Naive B cell (primary cell): ENCODE results near the gene DOCK10. TPM values are rescaled to one million over a fixed set of nuclear protein-coding genes. Genes with fewer than 3 reads are reported as not detected.
"Not testable (repeated sequence)": the region's sequence is repeated elsewhere in the genome, so short reads cannot be mapped to it uniquely, and the experiment has no call there.

Experiments
- ATAC-seq, 2 donors: fragments of 150-1000 bp; cut with Tn5 transposase; 2 replicates each; pipeline ENCODE4 v1.10.0; 2021; ENCODE audit warnings: low read depth in 2 of 2, mild to moderate bottlenecking in 2 of 2, moderate library complexity in 2 of 2
- DNase-seq: peaks from one replicate; pipeline ENCODE4 v3.0.0; 2022
- H3K27ac Mint-ChIP-seq, 6 donors: one replicate each; pipeline ENCODE4 v1.8.0; 2020 to 2022; ENCODE audit warnings: mild to moderate bottlenecking in 6 of 6, mixed read lengths in 6 of 6, moderate library complexity in 5 of 6, inconsistent platforms in 2 of 6
- H3K27me3 Mint-ChIP-seq, 3 donors: one replicate each; pipeline ENCODE4 v1.8.0; 2021 to 2022; ENCODE audit warnings: mixed read lengths in 3 of 3, mild to moderate bottlenecking in 1 of 3
- H3K36me3 Mint-ChIP-seq, 2 donors: one replicate each; pipeline ENCODE4 v1.8.0; 2020 to 2022; ENCODE audit warnings: mixed read lengths in 2 of 2, inconsistent platforms in 1 of 2, mild to moderate bottlenecking in 1 of 2
- H3K4me1 Mint-ChIP-seq, 3 donors: one replicate each; pipeline ENCODE4 v1.8.0; 2020 to 2022; ENCODE audit warnings: mixed read lengths in 3 of 3, inconsistent platforms in 1 of 3, mild to moderate bottlenecking in 1 of 3, moderate library complexity in 1 of 3
- H3K4me3 Mint-ChIP-seq, 8 donors: one replicate each; pipeline ENCODE4 v1.8.0; 2020 to 2022; ENCODE audit warnings: mild to moderate bottlenecking in 8 of 8, mixed read lengths in 8 of 8, moderate library complexity in 8 of 8, inconsistent platforms in 2 of 8
- H3K9me3 Mint-ChIP-seq, 7 donors: one replicate each; pipeline ENCODE4 v1.8.0; 2020 to 2022; ENCODE audit warnings: mixed read lengths in 7 of 7, mild to moderate bottlenecking in 5 of 7, inconsistent platforms in 2 of 7, moderate library complexity in 1 of 7
- polyA plus RNA-seq, 6 donors: library from polyadenylated mRNA; unstranded; fragments of 300-500 nt; fragmentation: Illumina TruSeq; gene quantifications; one replicate each; pipeline ENCODE4 v1.2.3, GENCODE V29; 2021; ENCODE audit warnings: low read depth in 6 of 6

DOCK10 gene
- polyA plus RNA-seq, 6 donors from 2014 or later: 18.4 to 29.9 (median 21.6) TPM

DNA sequence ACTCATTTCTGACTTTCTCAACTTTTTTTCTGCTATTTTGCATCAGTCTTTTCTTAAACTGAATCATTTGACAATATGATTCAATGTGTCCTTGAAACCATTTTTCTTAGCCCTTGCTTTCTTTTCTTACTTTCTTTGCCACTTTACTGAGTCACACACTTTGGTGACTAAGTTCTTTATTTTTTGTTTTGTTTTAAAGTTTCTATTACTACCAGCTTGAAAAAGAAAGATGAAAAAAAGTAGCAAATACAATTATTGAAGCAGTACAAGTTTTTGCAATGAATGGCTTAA is 116.5 kb downstream of the DOCK10 start:
- no peak for DNase-seq
- H3K27me3 Mint-ChIP-seq: no peaks in the 10 kb centered on the region
- peak overlapping the region in 2 of 8 donors; percentile 36 to 60 for H3K4me3 Mint-ChIP-seq
- no peaks in the 10 kb centered on the region for H3K9me3 Mint-ChIP-seq
- H3K4me1 Mint-ChIP-seq: peaks cover 61 to 94% (median 75%) of the 10 kb centered on the region in 3 donors
- peak overlapping the region in 5 of 6 donors; percentile 41 to 92 (median 74) for H3K27ac Mint-ChIP-seq
- H3K36me3 Mint-ChIP-seq: peaks cover 21 to 25% of the 10 kb centered on the region in 2 donors
- no peak for ATAC-seq

DNA sequence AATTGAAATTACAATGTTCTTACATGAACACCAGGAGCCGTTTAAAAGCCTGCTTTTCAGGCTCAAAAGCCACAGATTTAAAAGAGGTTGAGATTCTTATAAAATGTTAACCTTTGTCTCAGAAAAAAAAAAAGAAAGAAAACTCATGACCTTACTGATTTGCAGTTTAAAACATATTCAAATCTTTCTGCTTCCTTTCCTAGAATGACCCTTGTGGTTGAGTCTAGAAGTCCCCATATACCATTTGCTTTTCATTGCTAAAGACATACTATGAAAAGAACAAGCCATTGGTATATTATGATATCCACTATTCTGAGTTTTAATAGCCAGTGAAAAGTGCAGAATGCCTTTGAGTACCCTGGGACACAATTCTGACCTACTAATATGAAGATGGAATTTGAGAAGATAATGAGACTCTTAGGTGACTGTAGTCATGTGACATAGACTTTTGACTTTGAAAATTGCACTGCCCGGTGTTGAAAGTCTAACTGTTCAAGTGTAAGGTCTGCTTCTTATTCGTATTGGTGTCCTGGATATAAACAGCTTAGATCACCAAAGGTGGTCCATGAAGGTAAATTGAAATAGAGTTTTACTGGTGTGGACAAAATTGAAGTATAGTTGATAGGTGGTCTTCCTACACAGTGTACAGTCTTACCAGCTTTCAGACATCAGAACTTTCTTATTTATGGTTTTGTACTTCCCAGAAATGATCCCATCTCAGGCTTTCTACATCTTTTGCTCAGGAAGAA is 117.0 kb downstream of the DOCK10 start:
- Mint-ChIP-seq H3K27ac (peak overlapping the region in 5 of 6 donors; percentile 26 to 92 (median 74)), H3K4me1 (peaks cover 57 to 90% (median 70%) of the 10 kb centered on the region in 3 donors), H3K4me3 (peak overlapping the region in 4 of 8 donors; percentile 13 to 61 (median 37)), H3K9me3 (no peaks in the 10 kb centered on the region), H3K36me3 (peaks cover 16 to 25% of the 10 kb centered on the region in 2 donors), H3K27me3 (no peaks in the 10 kb centered on the region)
- DNase-seq (no peak), ATAC-seq (no peak)

DNA sequence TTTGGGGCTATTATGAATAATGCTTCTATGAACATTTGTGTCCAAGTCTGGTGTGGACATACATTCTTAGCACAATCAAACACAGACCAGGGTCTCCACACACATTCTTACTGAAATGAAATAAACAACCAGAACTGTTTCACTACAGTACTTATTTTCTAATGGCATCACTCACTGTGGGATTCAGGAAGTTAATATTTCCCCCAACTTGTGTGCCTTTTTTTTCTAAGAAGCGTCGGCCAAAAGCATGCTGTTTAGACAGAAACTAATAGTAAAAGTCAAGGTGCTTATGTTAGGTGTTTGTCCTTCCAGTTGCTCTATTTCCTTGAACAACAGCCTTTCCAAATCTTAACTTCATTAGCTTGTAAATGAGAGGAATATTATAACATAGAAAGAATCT is 117.6 kb downstream of the DOCK10 start:
- Mint-ChIP-seq H3K4me1 (peaks cover 57 to 83% (median 65%) of the 10 kb centered on the region in 3 donors), H3K27me3 (no peaks in the 10 kb centered on the region), H3K9me3 (no peaks in the 10 kb centered on the region), H3K4me3 (peak overlapping the region in 4 of 8 donors; percentile 13 to 61 (median 37)), H3K27ac (peak overlapping the region in 2 of 6 donors; percentile 26 to 76), H3K36me3 (peaks cover 15 to 25% of the 10 kb centered on the region in 2 donors)
- ATAC-seq (no peak), DNase-seq (no peak)

DNA sequence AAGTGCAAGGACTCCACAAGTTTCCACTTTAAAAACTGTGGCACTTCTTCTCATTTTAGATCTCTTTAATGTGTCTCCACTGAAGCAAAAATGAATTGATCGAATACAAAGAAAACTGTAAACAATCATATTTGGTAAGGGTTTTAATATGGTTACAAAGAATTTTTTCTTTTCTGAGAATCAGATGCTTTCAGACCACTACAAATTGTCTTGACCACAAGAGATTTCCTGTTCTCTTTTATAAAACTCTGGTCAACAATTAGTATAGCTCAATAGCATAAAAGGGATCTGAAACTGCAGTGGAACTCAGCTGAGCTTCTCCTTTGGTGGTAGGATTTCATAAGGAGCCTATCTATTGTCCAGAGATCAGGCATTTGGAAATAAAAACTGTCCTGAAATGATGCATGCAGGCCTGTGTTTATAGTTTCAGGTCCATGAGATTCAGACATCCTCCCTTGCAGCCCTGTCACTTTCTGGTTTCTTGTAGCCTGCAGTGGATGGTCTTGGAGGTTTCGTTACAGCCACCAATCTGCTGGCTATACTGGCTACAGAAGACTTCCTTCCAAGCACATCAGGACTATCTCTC is 120.0 kb downstream of the DOCK10 start:
- Mint-ChIP-seq H3K4me3 (peak overlapping the region; percentile 6 to 77 (median 53)), H3K27ac (peak overlapping the region in 4 of 6 donors; percentile 33 to 76 (median 57)), H3K27me3 (no peaks in the 10 kb centered on the region), H3K4me1 (peaks cover 34 to 60% (median 41%) of the 10 kb centered on the region in 3 donors), H3K9me3 (no peaks in the 10 kb centered on the region), H3K36me3 (peaks cover 15 to 23% of the 10 kb centered on the region in 2 donors)
- ATAC-seq: peak; percentile 62 to 75
- DNase-seq: peak; percentile 42

DNA sequence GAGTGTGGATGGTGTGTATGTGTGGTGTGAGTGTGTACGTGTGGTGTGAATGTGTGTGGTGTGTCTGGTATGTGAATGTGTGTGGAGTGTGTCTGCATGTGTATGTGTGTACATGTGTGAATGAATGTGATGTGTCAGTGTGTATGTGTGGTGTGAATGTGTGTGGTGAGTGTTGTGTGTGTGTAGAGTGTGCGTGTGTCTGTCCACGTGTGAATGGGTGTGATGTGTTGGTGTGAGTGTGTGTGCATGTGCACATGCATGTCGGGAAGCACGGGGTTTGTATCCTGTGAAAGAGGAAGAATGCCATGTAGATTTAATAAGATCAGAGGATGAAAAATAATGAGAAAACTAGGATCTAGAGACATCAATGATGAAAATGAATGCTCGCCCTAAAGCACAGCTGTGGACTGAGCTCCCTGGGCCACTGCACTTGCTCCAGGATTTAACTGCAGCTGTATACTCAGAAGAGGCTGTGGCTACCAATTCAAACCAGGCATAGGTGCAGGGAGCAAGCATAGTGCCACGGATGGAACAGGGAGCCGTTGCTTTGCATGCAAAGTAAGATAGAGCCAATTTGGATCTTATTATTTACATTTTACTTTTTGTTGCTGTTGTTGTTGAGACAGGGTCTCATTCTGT is 122.7 kb downstream of the DOCK10 start:
- Mint-ChIP-seq H3K9me3 (no peaks in the 10 kb centered on the region), H3K4me3 (no peak overlapping the region), H3K27ac (no peak overlapping the region), H3K27me3 (no peaks in the 10 kb centered on the region), H3K4me1 (peaks cover 10 to 33% (median 14%) of the 10 kb centered on the region in 3 donors), H3K36me3 (peaks cover 5 to 10% of the 10 kb centered on the region in 2 donors)
- no peak for DNase-seq
- ATAC-seq: no peak

DNA sequence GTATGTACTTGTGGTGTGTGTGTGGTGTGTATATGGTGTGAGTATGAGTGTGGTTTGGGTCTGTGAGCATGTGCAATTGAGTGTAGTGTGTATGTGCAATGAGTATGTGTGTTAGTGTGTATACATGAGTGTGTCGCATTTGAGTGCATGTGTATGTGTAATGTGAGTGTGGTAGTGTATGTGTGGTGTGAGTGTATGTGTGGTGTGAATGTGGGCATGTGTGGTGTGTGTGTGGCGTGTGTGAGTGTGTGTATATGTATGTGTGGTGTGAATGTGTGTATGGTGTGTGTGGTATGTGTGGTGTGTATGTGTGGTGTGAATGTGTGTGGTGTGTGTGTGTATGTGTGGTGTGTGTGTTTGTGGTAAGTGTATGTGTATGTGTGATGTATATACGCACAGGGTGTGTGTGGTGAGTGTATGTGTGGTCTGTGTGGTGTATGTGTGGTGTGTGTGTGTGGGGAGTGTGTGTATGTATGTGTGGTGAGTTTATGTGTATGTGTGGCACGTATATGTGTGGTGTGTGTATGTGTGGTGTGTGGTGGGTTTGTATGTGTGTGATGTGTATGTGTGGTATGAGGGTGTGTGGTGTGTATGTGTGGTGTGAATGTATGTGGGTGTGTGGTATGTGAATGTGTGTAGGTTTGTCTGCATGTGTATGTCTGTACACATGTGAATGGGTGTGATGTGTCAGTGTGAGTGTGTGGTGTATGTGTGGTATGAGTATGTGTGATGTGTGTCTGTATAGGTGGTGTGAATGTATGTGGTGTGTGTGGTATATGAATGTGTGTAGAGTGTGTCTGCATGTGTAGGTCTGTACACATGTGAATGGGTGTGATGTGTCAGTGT is 123.4 kb downstream of the DOCK10 start:
- no peak overlapping the region for H3K4me3 Mint-ChIP-seq
- no peaks in the 10 kb centered on the region for H3K27me3 Mint-ChIP-seq
- no peak overlapping the region for H3K27ac Mint-ChIP-seq
- DNase-seq (no peak), ATAC-seq (no peak)
- H3K4me1 Mint-ChIP-seq: peaks cover 3 to 26% (median 7%) of the 10 kb centered on the region in 3 donors
- peaks cover 0 to 5% of the 10 kb centered on the region in 2 donors for H3K36me3 Mint-ChIP-seq
- no peaks in the 10 kb centered on the region for H3K9me3 Mint-ChIP-seq

DNA sequence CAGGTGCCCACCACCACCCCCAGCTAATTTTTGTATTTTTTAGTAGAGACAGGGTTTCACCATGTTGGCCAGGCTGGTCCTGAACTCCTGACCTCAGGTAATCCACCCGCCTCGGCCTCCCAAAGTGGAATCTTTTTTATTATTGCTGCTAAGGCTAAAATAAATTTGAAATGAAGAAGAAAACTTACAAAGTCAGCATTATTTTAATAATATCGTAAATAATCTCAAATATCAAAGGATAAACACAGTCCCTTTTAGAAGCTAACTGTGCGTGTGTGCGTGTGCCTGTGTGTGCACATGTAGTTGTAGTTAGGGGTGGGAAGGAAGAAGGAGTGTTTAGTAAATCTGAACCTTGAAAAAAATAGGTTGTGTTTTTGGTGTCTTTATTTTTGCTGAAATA is 125.0 kb downstream of the DOCK10 start:
- not testable (repeated sequence) for H3K27me3 Mint-ChIP-seq, H3K4me3 Mint-ChIP-seq, H3K9me3 Mint-ChIP-seq, ATAC-seq, H3K27ac Mint-ChIP-seq, DNase-seq, H3K36me3 Mint-ChIP-seq
- peaks cover 0 to 12% (median 0%) of the 10 kb centered on the region in 3 donors for H3K4me1 Mint-ChIP-seq

DNA sequence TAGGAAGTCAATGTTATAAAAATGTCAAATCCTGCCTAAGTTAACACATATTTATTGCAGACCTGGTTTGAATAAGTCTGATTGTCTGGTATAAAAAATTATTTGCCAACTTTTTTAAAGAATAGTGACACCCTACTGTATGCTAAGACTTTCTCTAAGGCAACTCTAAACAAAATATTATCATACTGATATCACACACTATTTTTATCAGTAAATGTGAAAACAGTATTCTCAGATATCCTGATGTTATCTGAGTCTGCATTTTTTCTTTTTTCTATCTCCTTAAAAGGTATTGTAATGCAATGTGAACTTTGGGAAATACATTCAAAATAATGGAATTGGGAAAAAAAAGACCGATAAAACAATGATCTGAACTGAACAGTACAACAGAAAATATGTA is 127.1 kb downstream of the DOCK10 start:
- H3K4me3 Mint-ChIP-seq: no peak overlapping the region
- ATAC-seq (no peak), DNase-seq (no peak)
- H3K4me1 Mint-ChIP-seq: peaks cover 9 to 15% (median 13%) of the 10 kb centered on the region in 3 donors
- no peaks in the 10 kb centered on the region for H3K9me3 Mint-ChIP-seq
- H3K27ac Mint-ChIP-seq: no peak overlapping the region
- H3K27me3 Mint-ChIP-seq: no peaks in the 10 kb centered on the region
- peaks cover 5 to 6% of the 10 kb centered on the region in 2 donors for H3K36me3 Mint-ChIP-seq

DNA sequence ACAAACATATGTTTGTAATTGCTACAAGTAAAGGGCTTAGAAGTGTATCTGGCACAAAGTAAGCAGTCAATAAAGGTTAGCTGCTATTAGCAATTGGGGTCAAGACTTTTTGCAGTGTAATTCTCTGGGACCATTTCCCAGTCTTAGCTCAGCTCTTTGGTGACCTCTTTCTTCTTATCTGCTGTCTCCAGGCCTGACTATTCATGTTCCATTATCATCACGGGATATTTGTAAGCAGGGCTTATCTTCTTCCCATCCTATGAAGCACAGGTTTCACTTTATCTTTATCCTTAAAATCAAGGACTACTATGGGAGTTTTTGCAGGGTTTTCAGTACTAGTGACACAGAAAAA is 131.7 kb downstream of the DOCK10 start:
- Mint-ChIP-seq H3K4me3 (peak overlapping the region in 1 of 8 donors; percentile 53), H3K36me3 (peaks cover 18 to 29% of the 10 kb centered on the region in 2 donors), H3K9me3 (no peaks in the 10 kb centered on the region), H3K4me1 (peaks cover 21 to 34% (median 25%) of the 10 kb centered on the region in 3 donors), H3K27ac (peak overlapping the region; percentile 39 to 71 (median 57)), H3K27me3 (no peaks in the 10 kb centered on the region)
- DNase-seq: no peak
- no peak for ATAC-seq

DNA sequence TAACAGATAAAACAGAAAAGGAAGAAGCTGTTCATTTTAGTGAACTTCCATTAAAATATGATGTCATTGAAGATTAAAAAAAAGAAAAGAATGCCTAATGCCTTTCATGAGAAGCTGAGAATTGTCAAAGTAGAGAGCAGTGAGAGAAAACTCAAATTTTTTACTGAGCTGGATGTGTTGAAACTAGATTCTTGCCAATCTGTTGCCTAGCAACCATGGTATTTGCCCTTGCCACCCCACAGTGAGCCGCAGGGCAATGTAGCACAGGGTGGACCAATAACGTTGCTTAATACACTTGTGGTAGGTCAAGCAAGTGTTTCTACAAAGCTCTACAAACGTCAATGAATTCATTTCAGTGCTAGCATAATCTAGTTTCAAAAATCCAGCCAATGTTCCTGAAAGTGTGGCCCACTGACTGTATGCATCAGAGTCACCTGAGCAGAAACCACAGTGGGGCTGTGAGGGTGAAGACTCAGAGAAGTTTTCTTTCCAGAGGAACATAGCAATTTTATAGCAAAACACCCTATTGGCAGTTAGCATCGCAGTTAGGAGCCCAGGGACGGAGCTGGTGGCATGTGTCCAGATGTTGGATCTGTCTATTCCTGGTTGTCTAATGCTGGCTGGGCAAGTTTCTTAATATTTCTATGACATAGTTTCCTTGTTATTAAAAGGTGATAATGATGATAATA is 132.2 kb downstream of the DOCK10 start:
- H3K4me1 Mint-ChIP-seq: peaks cover 21 to 34% (median 25%) of the 10 kb centered on the region in 3 donors
- H3K4me3 Mint-ChIP-seq: peak overlapping the region in 1 of 8 donors; percentile 53

DNA sequence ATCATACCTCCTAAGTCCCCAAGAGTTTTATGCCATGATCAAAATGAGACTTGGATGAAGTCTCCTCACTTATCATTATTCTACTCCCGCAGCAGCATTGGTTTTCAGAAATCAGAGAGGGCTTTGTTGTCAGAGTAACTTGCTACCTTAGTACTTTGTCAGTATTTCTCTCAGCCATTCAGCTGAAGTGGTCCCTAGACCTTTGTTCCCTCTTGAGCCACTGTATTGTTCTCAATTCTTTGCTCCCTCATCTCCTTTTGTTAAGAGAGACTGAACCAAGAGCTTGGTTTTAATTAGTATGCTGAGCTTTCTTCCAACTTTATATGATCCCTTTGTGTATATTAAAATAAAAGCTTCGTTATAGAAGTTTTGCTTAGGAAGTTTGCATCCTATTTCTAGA is 133.4 kb downstream of the DOCK10 start:
- Mint-ChIP-seq H3K4me1 (peaks cover 21 to 34% (median 25%) of the 10 kb centered on the region in 3 donors), H3K9me3 (no peaks in the 10 kb centered on the region), H3K36me3 (peaks cover 19 to 30% of the 10 kb centered on the region in 2 donors), H3K27me3 (no peaks in the 10 kb centered on the region), H3K27ac (peak overlapping the region; percentile 17 to 80 (median 55)), H3K4me3 (no peak overlapping the region)
- ATAC-seq (no peak), DNase-seq (no peak)

More for the DNA sequence above, 132.2 kb downstream of the DOCK10 start:
- Mint-ChIP-seq H3K27me3 (no peaks in the 10 kb centered on the region), H3K9me3 (no peaks in the 10 kb centered on the region), H3K36me3 (peaks cover 19 to 30% of the 10 kb centered on the region in 2 donors), H3K27ac (peak overlapping the region in 4 of 6 donors; percentile 60 to 71 (median 62))
- ATAC-seq (peak; percentile 52 to 58), DNase-seq (no peak)

DNA sequence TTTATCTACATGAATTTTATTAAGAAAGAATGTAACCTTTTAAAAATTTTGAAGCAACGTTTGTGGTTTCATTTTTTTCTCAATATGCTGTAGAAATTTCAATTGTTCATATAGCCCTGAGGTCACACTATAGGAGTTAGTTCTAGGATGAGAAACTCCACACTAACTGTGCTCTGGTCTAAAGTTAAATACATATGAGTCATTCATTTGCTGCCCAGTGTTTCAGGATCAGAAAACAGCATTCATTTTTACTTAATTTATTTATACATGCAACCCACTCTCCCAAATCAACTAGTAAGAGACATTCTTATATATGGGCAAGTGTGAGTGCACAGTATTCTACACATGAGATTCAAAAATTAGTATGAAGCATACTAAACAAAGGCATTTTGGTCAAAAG is 137.9 kb downstream of the DOCK10 start:
- DNase-seq (no peak), ATAC-seq (no peak)
- Mint-ChIP-seq H3K9me3 (no peaks in the 10 kb centered on the region), H3K4me3 (no peak overlapping the region), H3K27ac (no peak overlapping the region), H3K36me3 (peaks cover 19 to 25% of the 10 kb centered on the region in 2 donors), H3K27me3 (no peaks in the 10 kb centered on the region), H3K4me1 (peaks cover 6 to 12% (median 12%) of the 10 kb centered on the region in 3 donors)
